ENCODE measurements around the gene FOXF2. TPM values are rescaled to one million over a fixed set of nuclear protein-coding genes. Genes with fewer than 3 reads are reported as not detected.

FOXF2 gene
- total and polyA plus RNA-seq, 10 of the 15 experiments (the other 5 are each of a cell fraction or from before 2014, with no cell fraction given) = not detected

GRCh38 chr6:1363729-1364572 is 25.4 kb upstream of the FOXF2 start:
- ATAC-seq = no peak
- 16% methylated on average over 15 of the region's 16 CpGs for WGBS (ENCODE audit: insufficient coverage, insufficient replicate concordance, low lambda C conversion rate, missing lambda C conversion rate)
- in situ Hi-C loops (cut with MboI) (no loop called here), intact Hi-C loops (cut with micrococcal nuclease; ENCODE audit: unreplicated experiment) (no loop called here)
- no peaks in the 10 kb centered on the region for H3K4me1 ChIP-seq (ENCODE audit: control insufficient read depth, insufficient read depth, low read length)
- SMC1A ChIA-PET (ENCODE audit: uncharacterized antibody, unreplicated experiment) = interaction anchor here (1.4 kb wide), 1 partner anchor 8 kb away, joined by 4 read pairs; no protein-coding TSS in a partner anchor
- H3K27ac ChIP-seq (ENCODE audit: control insufficient read depth, insufficient read depth) = no peak overlapping the region
- RAD21 ChIA-PET (ENCODE audit: unreplicated experiment) = no interaction called here
- no peaks in the 10 kb centered on the region for H3K79me2 ChIP-seq (ENCODE audit: control insufficient read depth, insufficient read depth, low read length)
- H4K20me1 ChIP-seq (ENCODE audit: control insufficient read depth, insufficient read depth) = no peaks in the 10 kb centered on the region
- H3K9ac ChIP-seq (ENCODE audit: control insufficient read depth, insufficient read depth, low read length) = no peak overlapping the region
- no peaks in the 10 kb centered on the region for H3K36me3 ChIP-seq (ENCODE audit: control insufficient read depth in 2 of 2, insufficient read depth in 2 of 2, low read length in 1 of 2)
- H2AFZ ChIP-seq (ENCODE audit: control insufficient read depth, low read depth, low read length) = no peak overlapping the region
- DNase-seq (ENCODE audit: low read depth, low spot score) = no peak
- TF ChIP-seq RB1 (IDR thresholded peaks at IDR 0.05; ENCODE audit: borderline replicate concordance) (no peak), HDAC2 (IDR thresholded peaks at IDR 0.05) (no peak), CBFB (IDR thresholded peaks at IDR 0.05; ENCODE audit: low read depth) (no peak), RAD21 (IDR thresholded peaks at IDR 0.05; ENCODE audit: insufficient read depth, low read depth, low read length) (peak; percentile 50), SKIL (IDR thresholded peaks at IDR 0.05; ENCODE audit: low read depth, poor library complexity, severe bottlenecking) (no peak), CTCF (IDR thresholded peaks at IDR 0.05 in 2 of 3, conservative IDR thresholded peaks at IDR 0.05 in 1 of 3; ENCODE audit: control insufficient read depth in 2 of 3, extremely low read depth in 1 of 3, insufficient read depth in 1 of 3, low read depth in 3 of 3, low read length in 3 of 3) (peak in 2 of 3 experiments; percentile 23 to 28; a peak in 2 of 6 replicates), ZBTB40 (IDR thresholded peaks at IDR 0.05; ENCODE audit: borderline replicate concordance) (no peak), TCF7 (IDR thresholded peaks at IDR 0.05; ENCODE audit: borderline replicate concordance) (no peak)
- no peak for FAIRE-seq
- H3K4me2 ChIP-seq (ENCODE audit: control insufficient read depth, insufficient read depth) = no peak overlapping the region
- CTCF ChIA-PET = interaction anchor here (0.6 to 1.0 kb wide), 3 partner anchors 59 to 189 kb away, joined by 3 to 5 read pairs (median 3); no protein-coding TSS in a partner anchor
- POLR2A ChIA-PET = no interaction called here
- H3K9me3 ChIP-seq (replicated peaks; ENCODE audit: control insufficient read depth, insufficient read depth, low read length) = no peaks in the 10 kb centered on the region
- no peak overlapping the region for H3K4me3 ChIP-seq
- BruUV-seq (replicated peaks) = no TSS peak
- H3K27me3 ChIP-seq (replicated peaks in 1 of 2; ENCODE audit: control insufficient read depth in 2 of 2, insufficient read depth in 2 of 2, low read length in 1 of 2) = peaks cover 0 to 2% of the 10 kb centered on the region in 2 experiments; a peak in 3 of 4 replicates
